HPDE6-E6E7 (cell line): Measurements from ENCODE around the gene CD163.
"Not testable (repeated sequence)": the region's sequence is repeated elsewhere in the genome, so short reads cannot be mapped to it uniquely, and the experiment has no call there.

Experiments
- DNase-seq: peaks from one replicate; pipeline ENCODE4 v3.0.0; 2011; ENCODE audit warnings: missing footprints; ENCODE audit errors: extremely low spot score

The CD163 gene

DNA sequence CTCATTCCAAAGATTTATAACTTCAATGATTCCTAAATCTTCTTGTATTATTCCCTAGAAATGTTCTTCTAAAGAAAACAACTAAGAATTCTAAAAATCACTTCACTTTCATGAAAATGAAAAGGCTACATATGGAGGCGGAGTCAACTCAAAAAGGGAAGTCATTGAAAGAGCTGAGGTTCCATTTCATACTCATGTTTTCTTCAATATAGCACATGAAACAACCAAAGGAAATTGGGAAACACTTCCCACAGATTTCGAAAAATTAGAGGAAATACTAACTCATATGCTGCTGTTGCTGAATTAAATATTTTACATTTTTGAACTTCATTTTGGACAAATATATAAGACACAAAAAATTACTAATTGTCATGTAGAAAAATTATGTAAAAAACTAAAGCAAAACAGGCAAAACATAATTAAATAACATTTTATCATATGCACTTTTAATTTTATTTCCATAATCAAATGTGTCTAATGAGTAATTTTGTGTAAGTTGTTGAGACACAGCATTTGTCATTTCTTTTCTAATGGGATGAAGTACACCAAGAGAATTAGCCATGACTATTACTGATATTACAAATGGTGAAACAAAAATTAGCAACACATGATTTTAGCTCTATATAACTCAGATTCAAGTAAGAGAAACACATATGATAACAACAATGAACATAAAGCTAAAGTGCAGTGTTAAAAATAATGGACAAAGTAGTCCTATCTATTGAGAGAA is at the start of gene CD163:
Gene CD163 (minus strand): TSS at position 92 of the 730 bp plus-strand sequence. CDS start 87 bp downstream, at position 5.
- no peak for DNase-seq

DNA sequence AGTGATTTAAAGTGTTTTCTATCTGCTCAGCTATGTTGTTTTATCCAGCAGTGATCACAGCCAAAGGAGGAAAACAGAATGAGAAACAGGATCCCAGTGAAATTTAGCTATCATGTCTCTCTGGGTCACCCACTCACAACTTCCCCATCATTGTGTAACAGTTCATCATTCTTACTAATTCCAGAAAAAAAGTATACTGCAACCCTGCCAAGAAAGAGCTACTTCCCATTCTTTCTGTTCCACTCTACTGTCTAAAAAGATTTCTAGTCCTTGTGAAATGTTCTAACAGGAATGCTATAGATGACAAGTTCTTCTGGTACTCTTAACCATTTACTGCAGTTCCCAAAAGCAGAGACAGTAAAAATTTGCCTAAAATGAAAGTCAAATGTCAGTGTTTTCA is 39.2 kb upstream of the CD163 start:
- DNase-seq, result no peak

DNA sequence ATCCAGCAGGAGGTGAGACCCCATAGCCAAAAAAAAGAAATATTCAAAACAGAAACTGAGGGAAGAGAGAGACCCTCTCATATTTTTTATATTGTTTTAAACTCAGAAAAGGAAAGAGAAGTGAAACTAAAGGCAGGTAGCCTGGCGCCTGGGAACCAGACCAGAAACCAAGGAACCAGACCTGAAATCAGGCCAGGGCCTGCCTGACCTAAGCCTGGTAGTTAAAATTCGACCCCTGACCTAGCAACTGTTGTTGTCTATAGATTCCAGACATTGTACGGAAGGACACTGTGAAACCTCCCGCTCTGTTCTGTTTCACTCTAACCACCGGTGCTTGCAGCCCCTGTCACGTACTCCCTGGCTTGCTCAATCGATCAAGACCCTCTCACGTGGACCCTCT is 38.5 kb upstream of the CD163 start:
- DNase-seq, result no peak

DNA sequence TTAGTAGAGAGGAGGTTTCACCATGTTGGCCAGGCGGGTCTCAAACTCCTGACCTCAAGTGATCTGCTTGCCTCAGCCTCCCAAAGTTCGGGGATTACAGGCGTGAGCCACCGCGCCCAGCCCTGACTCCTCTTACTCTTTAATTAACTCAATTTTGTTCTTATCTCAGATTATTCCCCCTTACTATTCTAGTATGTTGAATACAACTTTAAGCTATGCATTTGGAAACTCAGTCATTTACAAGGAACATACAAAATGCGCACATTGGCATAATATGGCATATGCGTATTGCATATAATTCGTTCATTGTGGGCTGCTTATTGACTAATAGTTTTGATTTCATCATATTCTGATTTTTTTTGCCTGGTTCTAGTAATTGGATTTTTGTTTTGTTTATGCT is 10.8 kb upstream of the CD163 start:
- no peak for DNase-seq

DNA sequence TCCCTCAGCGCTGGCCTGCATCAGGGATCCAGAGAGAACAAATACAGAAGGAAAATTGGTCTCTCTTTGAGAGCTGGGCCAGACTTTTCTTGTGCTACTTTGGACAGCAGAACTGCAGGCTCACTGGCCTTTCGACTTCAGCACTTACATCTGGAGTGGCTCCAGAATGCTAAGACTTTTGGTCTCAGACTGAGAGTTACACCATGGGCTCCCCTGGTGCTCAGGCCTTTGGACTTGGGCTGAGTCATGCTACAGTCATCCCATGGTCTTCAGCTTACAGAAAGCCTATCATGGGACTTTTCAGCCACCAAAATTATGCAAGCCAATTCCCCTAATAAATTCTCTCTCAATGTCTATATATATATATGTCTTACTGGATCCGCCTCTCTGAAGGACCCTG is 9.0 kb upstream of the CD163 start:
- DNase-seq, result no peak

DNA sequence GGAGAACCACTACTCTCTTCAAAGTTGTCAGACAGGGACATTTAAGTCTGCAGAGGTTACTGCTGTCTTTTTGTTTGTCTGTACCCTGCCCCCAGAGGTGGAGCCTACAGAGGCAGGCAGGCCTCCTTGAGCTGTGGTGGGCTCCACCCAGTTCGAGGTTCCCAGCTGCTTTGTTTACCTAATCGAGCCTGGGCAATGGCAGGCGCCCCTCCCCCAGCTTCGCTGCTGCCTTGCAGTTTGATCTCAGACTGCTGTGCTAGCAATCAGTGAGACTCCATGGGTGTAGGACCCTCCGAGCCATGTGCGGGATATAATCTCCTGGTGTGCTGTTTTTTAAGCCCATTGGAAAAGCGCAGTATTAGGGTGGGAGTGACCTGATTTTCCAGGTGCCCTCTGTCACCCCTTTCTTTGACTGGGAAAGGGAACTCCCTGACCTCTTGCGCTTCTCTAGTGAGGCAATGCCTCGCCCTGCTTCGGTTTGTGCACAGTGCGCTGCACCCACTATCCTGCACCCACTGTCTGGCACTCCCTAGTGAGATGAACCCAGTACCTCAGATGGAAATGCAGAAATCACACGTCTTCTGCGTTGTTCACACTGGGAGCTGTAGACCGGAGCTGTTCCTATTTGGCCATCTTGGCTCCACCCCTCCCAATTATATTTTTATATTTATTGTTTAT is 6.4 kb upstream of the CD163 start:
- not testable (repeated sequence) for DNase-seq

DNA sequence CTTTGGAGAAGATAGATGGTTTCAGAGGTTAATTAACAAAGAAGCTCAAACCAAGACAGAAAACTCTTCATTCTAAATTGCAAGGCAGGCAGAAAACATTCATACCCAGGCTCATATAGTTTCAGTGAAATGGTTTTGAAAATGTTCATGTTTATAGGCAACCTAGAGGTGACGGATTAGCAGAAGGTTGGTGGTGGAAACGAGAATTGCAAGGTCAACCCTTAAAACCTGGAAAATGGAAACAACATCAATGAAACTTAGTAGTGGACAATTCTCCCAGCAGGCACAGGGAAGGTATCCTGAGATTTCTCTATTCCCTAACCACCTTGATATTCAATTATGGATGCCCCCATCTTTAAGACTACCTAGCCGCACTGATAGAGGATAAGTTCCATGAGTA is 965 bp downstream of the CD163 start:
- DNase-seq, result no peak

DNA sequence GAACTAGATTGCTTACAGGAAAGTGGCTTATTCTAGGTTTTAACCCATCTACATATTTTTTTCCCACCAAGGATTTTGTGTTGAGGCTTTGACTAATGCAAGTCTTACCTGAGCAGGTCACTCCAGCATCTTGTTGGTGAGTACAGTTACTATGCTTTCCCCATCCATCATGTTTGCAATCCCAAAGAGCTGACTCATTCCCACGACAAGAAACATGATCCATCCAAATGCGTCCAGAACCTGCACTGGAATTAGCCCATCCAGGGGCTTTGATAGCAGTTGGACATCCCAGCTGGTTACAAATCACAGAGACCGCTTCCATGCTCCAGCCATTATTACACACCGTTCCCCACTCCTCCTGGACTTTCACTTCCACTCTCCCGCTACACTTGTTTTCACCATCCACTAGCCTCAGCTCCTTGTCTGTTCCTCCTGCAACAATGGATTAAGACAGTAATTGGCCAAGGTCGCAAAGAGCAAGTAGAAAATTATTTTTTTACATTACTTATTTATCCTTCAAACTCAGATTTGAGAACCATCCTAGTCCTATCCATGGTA is 2.5 kb downstream of the CD163 start:
- DNase-seq, result no peak

DNA sequence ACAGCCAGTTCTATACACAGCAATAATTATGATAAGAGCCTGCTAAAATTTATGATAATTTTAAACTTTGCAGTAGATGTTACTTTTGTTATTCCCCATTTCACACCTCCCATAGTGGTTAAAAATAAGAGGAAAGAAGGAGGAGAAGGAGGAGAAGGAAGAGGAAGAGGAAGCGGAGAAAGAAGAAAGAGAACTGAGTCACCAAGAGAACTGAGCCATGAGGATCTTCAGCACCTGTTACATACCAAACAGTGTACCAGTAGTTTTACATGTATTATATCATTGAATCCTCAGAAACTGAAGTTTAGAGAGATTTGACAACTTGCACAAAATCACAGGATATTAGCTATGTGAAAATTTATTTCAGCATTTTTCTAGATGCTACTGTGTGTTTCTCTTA is 3.9 kb downstream of the CD163 start:
- no peak for DNase-seq

DNA sequence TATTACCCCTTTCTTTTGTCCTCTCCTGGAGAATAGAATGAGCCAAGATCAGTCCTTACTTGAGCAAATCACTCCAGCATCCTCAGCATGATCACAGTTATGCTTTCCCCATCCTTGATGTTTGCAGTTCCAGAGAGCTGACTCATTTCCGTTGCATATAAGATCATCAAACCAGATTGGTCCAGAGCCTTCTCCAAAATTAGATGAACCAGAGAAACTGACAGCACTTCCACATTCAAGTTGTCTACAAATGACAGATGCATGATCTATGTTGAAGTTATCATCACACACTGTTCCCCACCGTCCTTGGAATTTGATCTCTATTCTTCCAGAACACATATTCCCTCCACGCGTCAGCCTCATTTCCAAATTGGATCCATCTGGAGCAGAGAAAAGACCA is 4.8 kb downstream of the CD163 start:
- DNase-seq, result no peak

DNA sequence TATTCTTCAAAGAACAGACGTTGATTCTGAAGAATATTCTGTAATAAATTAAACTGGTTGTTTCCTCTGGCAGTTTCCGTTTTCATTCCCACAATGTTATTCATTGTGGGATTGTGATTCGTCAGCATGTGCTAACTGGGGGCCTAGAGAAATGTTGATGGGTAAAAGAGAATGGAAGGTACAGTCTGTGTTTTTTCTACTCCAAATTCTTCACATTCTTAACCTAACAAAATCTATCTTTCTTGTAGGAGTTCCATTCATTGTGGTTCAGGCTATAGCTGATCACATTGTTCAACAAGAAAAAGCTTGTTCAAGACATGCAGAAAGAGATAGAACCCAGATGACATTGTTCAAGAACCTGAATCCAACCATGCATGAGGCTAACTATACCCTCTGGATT is 5.9 kb downstream of the CD163 start:
- DNase-seq, result no peak

DNA sequence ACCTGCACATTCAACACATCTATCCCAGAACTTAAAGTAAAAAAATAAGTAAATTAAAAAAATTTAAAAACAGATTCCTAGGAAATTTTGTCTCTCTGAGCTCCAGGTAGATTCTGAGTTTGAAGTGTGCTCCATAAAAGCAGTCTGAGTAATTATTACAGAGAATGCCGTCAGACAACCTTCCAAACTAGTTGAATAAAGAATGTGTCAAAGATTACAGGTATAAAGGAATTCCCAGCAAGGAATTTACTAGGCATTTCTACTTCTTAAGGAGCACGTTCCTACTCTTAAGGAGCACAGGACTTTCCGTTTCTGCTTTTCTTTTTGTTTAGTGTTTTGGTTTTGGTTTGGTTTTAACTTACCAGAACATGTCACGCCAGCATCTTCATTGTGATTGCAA is 7.1 kb downstream of the CD163 start:
- no peak for DNase-seq

DNA sequence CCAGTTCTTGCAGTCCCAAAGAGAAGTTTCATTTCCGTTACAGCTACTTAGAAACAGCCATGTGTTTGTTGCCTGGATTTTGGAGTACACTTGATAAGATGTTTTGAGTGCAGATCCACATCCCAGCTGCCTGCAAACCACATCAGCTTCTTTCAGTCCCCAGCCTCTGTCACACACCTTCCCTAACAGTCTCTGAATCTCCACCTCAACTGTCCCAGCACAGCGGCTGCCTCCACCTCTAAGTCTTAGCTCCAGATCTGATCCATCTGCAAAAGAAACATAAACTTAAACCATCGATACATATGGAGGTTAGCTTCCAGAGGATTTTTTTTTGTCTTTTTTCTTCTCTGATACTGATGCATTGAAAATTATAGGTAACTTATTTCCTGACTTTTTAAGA is 8.4 kb downstream of the CD163 start:
- DNase-seq, result no peak

DNA sequence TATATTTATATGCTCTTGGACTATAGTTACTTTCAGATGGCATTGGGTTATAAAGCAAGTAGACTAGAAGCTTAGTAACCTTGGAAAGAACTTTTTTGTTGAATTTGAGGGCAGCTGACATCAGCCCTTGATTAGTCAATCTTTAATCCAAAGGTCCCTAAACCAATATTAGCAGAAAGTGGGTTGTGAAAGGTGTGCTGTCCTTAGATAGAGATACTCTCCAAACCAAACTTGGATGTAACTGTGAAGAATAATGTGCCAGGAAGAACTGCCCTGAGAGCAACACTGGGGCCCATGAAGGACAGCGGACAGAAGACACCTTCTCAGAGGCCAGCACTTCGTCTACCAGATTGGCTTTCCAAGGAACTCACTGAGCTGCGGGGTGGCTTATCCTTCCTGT is 10.6 kb downstream of the CD163 start:
- DNase-seq, result no peak

DNA sequence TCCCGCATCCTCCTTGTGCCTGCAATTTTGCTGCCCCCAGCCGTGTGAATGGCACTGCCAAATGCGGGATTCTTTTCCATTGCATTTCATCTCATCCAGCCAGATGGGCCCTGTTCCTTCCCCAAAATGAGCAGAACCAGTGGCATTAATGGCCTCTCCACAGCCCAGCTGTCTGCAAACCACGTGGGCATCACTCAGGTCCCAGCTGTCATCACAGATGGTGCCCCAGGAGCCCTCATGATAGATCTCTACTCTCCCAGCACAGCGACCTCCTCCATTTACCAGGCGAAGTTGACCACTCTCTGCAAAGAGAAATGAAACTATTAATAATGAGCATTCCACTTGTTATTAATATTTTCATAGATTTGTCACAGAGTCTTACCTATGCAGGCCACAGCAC is 17.1 kb downstream of the CD163 start:
- no peak for DNase-seq

DNA sequence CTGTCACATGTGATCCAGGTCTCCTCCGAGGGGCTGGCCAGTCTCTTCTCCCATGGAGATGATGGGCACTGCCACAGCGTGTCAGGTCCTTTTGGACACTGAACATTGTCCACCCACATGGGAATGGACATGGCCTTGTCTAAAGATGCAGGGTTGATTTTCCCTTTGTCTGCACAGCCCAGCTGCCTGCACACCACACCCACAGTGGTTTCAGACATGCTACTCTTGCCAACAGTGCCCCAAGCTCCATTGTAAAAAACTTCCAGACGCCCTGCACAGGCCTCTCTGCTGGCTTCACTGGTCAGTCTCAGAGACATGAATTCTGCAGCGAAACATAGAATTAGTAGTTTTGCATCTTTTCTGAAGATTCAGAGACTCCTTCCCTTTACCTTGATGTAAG is 18.5 kb downstream of the CD163 start:
- DNase-seq, result no peak

DNA sequence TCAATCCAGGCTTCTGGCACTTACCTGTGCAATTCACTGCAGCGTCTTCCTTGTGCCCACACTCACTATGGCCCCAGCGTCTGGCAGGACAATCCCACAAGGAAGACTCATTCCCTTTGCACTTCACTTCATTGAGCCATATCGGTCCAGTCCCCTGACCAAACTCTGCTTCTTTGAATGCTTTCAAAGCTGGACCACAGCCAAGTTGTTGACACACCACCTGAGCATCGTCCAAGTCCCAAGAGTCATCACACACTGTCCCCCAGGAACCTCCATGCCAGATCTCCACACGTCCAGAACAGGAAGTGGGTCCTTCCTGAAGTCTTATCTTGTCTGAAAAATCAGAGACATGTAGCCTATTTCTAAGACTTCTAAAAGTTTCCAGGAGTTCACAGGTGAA is 20.2 kb downstream of the CD163 start:
- no peak for DNase-seq

DNA sequence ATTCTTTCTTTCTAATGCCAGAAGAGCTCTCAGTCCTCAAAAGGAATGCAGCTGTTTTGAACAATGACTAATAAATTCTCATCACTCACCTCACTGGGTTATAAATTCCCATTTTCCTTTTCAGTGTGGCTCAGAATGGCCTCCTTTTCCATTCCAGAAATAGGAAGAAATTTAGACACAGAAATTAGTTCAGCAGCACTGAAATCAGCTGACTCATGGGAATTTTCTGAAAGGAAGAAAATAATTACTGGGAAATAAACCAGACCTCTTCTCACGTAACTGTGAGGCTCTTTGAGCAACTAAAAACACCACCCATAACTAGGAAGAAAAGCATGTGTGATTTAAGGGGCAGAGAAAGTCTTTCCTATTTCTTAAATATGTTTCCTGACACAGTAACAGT is 23.8 kb downstream of the CD163 start:
- no peak for DNase-seq

DNA sequence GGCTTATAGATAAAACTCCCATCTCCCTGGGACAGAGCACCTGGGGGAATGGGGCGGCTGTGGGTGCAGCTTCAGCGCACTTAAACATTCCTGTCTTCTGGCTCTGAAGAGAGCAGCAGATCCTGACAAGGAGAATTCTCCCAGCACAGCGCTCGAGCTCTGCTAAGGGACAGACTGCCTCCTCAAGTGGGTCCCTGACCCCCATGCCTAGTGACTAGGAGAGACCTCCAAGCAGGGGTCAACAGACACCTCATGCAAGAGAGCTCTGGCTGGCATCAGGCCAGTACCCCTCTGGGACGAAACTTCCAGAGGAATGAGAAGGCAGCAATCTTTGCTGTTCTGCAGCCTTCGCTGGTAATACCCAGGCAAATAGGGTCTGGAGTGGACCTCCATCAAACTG is 31.5 kb downstream of the CD163 start:
- no peak for DNase-seq

DNA sequence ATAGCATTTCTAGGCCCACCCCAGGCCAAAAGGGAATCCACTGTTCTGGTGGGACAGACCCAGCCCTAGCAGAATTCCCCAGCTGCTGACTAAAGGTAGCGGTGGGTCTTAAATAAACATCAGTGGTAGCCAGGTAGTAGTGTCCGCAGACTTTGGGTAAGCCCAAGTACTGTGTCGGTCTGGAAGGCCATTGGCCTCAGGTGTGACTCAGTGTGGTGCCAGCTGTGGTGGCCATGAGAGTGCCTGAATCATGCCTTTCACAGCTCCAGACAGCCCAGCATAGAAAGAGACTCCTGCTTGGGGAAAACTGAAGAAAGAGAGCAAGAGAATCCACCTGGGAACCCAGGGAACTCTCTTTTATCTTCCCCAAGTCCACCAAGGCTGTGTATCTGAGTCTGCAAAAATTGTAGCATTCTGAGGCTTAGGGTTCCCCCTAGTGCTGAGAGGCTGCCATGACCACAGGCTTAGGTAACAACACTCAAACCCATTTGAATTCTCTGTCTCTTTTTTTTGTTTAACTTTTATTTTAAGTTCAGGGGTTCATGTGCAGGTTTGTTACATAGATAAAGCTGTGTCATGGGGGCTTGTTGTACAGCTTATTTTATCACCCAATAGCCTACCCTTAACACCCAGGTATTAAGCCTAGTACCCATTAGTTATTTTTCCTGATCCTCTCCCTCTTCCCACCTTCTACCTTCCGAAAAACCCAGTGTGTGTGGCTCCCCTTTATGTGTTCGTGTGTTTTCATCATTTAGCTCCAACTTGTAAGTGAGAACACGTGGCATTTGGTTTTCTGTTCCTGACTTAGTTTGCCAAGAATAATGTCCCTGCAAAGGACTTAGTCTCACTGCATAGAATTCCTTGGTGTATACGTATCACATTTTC is 43.0 kb downstream of the CD163 start:
- DNase-seq, result peak; percentile 41

DNA sequence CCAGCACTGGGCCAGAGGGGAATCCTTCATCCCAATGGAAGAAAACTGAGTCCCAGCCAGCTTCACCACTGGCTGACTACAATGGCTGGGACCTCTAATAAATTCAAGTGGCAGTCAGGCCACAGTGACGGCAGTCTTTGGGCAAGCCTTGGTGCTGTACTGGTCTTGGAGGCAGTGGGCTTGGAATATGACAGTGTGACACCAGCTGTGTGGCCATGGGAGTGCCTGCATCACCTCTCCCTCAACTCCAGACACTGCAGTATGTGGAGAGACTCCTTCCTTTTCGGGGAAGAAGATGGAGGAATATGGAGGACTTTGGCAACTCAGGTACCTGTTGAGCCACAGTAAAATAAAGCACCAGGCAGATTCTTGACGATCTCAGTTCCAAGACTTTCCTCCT is 43.6 kb downstream of the CD163 start:
- no peak for DNase-seq

DNA sequence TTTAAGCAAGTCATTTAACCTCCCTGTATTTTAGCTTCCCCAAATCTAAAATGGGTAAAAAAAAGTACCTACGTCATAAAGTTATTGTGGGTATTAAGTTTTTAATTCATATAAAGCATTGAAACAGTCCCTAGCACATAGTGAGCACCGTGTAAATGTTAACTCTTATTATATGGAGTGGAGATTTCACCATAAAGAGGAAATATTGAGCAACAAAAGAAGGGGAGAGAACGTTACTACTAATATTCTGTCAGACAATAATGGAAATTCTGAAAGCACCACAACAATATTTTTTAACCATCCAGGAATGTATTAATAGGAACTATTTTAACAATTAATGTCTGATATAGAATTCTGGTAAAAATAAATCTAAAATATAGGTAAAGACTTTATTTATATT is 51.8 kb downstream of the CD163 start:
- DNase-seq, result no peak
